ENCODE data around the gene ZEB1. TPM values are rescaled to one million over a fixed set of nuclear protein-coding genes. Genes with fewer than 3 reads are reported as not detected.

ZEB1 gene
- total and polyA plus RNA-seq, 10 of the 15 experiments (the other 5 are each of a cell fraction or from before 2014, with no cell fraction given) = 10.4 to 35.6 (median 24.5) TPM

DNA sequence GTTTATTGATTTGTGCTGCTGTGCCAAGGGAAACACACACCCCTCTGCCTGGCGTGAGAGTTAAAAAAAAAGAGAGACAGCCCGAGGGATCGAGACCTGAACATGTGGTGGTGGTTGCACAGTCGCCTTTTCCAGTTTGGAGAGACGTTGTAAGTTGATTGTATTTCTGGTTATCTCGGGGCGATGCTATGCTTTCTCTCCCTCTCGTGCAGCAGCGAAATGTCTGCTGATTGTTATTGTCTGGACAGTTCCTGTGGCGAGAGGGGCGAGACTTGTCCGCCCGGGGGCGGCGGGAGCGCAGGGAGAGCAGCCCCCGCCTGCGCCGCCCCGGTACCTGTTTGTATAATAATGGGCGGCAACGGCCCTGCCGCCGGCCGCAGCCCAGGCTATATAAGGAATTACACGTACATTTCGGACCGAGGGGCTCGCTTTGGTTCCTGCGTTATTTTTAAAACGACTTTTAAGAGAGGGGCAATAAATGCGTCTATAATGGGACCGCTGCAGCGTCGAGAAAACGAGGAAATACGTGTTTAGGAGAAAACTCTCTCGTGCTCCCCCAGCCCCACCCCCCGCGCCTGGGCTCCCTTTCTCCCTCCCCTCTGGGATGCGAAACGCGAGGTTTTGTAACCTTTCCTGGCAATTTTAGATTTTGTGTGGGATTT, 1.7 kb downstream of the ZEB1 start:
- no peaks in the 10 kb centered on the region for H3K9me3 ChIP-seq (replicated peaks; ENCODE audit: control insufficient read depth, insufficient read depth, low read length)
- SMC1A ChIA-PET (ENCODE audit: uncharacterized antibody, unreplicated experiment) = interaction anchor here (0.7 to 1.2 kb wide), 11 partner anchors 9 to 442 kb away, joined by 3 to 6 read pairs (median 4); no protein-coding TSS in a partner anchor
- no peaks in the 10 kb centered on the region for H4K20me1 ChIP-seq (ENCODE audit: control insufficient read depth, insufficient read depth)
- H3K4me2 ChIP-seq (ENCODE audit: control insufficient read depth, insufficient read depth) = peak overlapping the region; percentile 72
- RAD21 ChIA-PET (ENCODE audit: unreplicated experiment) = interaction anchor here (0.6 to 1.5 kb wide), 10 partner anchors 25 to 569 kb away, joined by 3 to 7 read pairs (median 4); partner anchors contain the start of gene ZNF438
- intact Hi-C loops (cut with micrococcal nuclease; ENCODE audit: unreplicated experiment) (loop anchor here (1.0 to 5.0 kb wide), 5 partner anchors 32 to 593 kb away; no protein-coding TSS in a partner anchor), in situ Hi-C loops (cut with MboI) (loop anchor here (10.0 kb wide), 1 partner anchor 484 kb away; no protein-coding TSS in a partner anchor)
- peak overlapping the region; percentile 100 for H3K27ac ChIP-seq (ENCODE audit: control insufficient read depth, insufficient read depth)
- peak overlapping the region; percentile 82 for H3K4me3 ChIP-seq
- under 1% methylated on average over 43 of the region's 43 CpGs for WGBS (ENCODE audit: insufficient coverage, insufficient replicate concordance, low lambda C conversion rate, missing lambda C conversion rate)
- peak overlapping the region; percentile 100 for H3K9ac ChIP-seq (ENCODE audit: control insufficient read depth, insufficient read depth, low read length)
- no peak for DNase-seq (ENCODE audit: low read depth, low spot score)
- POLR2A ChIA-PET = interaction anchor here (0.9 to 1.0 kb wide), 3 partner anchors 33 to 537 kb away, joined by 3 to 6 read pairs (median 3); no protein-coding TSS in a partner anchor
- H3K36me3 ChIP-seq (ENCODE audit: control insufficient read depth in 2 of 2, insufficient read depth in 2 of 2, low read length in 1 of 2) = no peaks in the 10 kb centered on the region
- no peaks in the 10 kb centered on the region for H3K27me3 ChIP-seq (replicated peaks in 1 of 2; ENCODE audit: control insufficient read depth in 2 of 2, insufficient read depth in 2 of 2, low read length in 1 of 2)
- ATAC-seq = peak; percentile 44
- no peak for FAIRE-seq
- CTCF ChIA-PET = interaction anchor here (1.0 kb wide), 1 partner anchor 22 kb away, joined by 4 read pairs; no protein-coding TSS in a partner anchor
- H2AFZ ChIP-seq (ENCODE audit: control insufficient read depth, low read depth, low read length) = peak overlapping the region; percentile 28; the same call in 1 of the 2 replicates
- peaks cover 7% of the 10 kb centered on the region for H3K4me1 ChIP-seq (ENCODE audit: control insufficient read depth, insufficient read depth, low read length)
- H3K79me2 ChIP-seq (ENCODE audit: control insufficient read depth, insufficient read depth, low read length) = peaks cover 88% of the 10 kb centered on the region
- BruUV-seq (replicated peaks) = no TSS peak
- TF ChIP-seq RUNX3 (IDR thresholded peaks at IDR 0.05; ENCODE audit: low read length) (peak; percentile 13; the same call in 1 of the 2 replicates), POLR2AphosphoS5 (IDR thresholded peaks at IDR 0.05; ENCODE audit: low read length) (peak; percentile 78; the same call in 1 of the 2 replicates), NR2C2 (IDR thresholded peaks at IDR 0.05; ENCODE audit: borderline replicate concordance, control insufficient read depth, insufficient read length, low read depth) (no peak), BACH1 (IDR thresholded peaks at IDR 0.05; ENCODE audit: borderline replicate concordance) (no peak), POU2F2 (IDR thresholded peaks at IDR 0.05; ENCODE audit: borderline replicate concordance, low read depth, low read length) (no peak), PKNOX1 (IDR thresholded peaks at IDR 0.05) (no peak), EED (IDR thresholded peaks at IDR 0.05; ENCODE audit: low read depth) (no peak), TCF12 (IDR thresholded peaks at IDR 0.05; ENCODE audit: low read depth, low read length) (no peak), CUX1 (IDR thresholded peaks at IDR 0.05; ENCODE audit: insufficient replicate concordance, low read depth, low read length) (no peak), USF2 (IDR thresholded peaks at IDR 0.05; ENCODE audit: borderline replicate concordance, low read depth, low read length) (no peak), EP300 (IDR thresholded peaks at IDR 0.05; ENCODE audit: borderline replicate concordance in 1 of 2, control insufficient read depth in 1 of 2, low read depth in 2 of 2, low read length in 2 of 2) (peak in 1 of 2 experiments; percentile 25; a peak in 1 of 4 replicates), SUPT20H (IDR thresholded peaks at IDR 0.05; ENCODE audit: borderline replicate concordance, control insufficient read depth, low read depth, low read length) (no peak), LARP7 (IDR thresholded peaks at IDR 0.05) (no peak), CBX5 (IDR thresholded peaks at IDR 0.05; ENCODE audit: low read depth) (no peak)
- TF ChIP-seq, protein P1, sequence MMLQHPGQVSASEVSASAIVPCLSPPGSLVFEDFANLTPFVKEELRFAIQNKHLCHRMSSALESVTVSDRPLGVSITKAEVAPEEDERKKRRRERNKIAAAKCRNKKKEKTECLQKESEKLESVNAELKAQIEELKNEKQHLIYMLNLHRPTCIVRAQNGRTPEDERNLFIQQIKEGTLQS (IDR thresholded peaks at IDR 0.05; ENCODE audit: borderline replicate concordance, extremely low read depth, low read depth, low read length) = no peak
